Right lung (tissue), 5 donors: ENCODE data around the gene OR52A5. TPM values are rescaled to one million over a fixed set of nuclear protein-coding genes. Genes with fewer than 3 reads are reported as not detected.

Experiments used
- DNase-seq, 2 donors: peaks; one replicate each; pipeline ENCODE4 v3.0.0-alpha.2; 2013
- polyA plus RNA-seq, 5 donors: library from polyadenylated mRNA; unstranded; fragments of 120-200 nt; gene quantifications; one replicate each; pipeline versions ENCODE4 v1.2.1 to v1.2.3, GENCODE V29; 2013; ENCODE audit warnings: inconsistent platforms in 1 of 5, low replicate concordance in 1 of 5; ENCODE audit not compliant: insufficient read length in 5 of 5, insufficient read depth in 1 of 5

OR52A5 gene
- polyA plus RNA-seq, 5 donors: not detected

DNA sequence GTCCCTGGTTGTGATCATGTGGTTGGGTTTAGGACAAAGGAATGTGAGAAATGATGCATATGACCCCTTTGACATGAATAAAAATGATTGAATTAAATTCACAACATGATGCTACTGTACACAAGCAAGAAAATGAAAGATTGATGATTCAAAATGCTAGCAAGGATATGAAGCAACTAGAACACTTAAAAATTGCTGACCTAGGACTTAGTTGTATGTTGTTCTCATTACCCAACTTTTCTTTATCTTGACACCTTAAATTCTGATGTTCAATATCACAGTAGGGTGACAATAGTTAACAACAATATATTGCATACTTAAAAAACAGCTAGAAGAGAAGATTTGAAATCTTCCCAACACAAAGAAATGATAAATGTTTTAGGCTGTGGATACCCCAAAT, 20.6 kb downstream of the OR52A5 start:
- DNase-seq: no peak

DNA sequence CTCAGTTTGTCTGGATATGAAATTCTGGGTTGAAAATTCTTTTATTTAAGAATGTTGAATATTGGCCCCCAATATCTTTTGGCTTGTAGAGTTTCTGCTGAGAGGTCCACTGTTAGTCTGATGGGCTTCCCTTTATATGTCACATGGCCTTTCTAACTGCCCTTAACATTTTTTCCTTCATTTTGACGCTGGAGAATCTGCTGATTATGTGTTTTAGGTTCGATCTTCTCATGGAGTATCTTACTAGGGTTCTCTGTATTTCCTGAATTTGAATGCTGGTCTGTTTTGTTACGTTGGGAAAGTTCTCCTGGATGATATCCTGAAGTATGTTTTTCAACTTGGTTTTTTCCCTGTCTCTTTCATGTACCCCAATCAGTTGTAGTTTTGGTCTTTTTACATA, 22.8 kb downstream of the OR52A5 start:
- DNase-seq: no peak

DNA sequence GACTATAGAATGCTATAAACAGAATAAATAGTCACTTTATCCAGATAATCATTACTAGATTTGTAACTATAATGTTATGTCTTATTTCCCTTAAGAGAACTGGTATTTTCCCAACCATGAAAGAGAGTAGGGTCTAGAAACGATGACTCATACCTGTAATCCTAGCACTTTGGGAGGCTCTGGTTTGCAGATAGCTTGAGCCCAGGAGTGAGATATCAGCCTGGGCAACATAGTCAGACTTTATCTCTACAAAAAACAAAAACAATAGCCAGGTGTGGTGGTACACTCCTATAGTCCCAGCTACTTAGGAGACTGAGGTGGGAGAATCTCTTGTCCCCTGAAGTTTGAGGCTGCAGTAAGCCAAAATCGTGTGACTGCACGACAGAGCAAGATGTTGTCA, 30.9 kb downstream of the OR52A5 start:
- no peak for DNase-seq

DNA sequence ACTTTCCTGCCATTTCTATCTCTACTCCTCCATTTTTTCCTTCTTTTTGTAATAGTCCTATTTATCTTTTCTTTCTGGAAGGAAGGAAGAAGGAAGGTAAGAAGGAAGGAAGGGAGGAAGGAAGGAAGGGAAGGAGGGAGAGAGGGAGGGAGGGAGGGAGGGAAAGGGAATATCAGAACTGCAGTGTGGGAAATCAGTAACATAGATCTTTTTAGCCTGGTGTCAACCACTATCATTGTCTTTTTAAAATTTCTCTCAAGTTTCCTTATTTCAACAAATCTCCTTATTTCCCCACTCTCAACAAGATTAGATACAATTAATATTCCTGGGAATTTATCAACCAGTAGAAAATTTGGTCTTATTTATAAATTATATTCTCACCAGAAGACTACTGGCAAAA, 35.1 kb downstream of the OR52A5 start:
- DNase-seq: no peak

DNA sequence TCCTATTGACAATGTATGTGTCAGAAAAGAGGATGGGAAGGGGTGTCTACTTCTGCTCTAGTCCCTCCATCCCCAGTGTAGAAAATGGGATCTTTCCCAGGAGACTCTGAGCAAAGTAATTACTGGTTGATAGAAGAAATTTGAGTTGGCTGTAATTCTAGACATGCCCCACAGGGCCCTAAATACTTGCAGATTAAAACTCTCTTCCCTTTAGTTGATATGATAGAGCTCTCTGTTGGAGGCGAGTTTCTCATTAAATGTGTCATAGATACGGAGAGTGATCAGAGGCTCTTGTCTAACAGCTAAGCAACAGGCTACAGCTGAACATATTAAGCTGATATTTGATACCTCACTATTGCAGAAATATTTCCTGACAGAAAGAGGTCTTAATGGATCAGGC, 35.9 kb downstream of the OR52A5 start:
- DNase-seq: no peak

DNA sequence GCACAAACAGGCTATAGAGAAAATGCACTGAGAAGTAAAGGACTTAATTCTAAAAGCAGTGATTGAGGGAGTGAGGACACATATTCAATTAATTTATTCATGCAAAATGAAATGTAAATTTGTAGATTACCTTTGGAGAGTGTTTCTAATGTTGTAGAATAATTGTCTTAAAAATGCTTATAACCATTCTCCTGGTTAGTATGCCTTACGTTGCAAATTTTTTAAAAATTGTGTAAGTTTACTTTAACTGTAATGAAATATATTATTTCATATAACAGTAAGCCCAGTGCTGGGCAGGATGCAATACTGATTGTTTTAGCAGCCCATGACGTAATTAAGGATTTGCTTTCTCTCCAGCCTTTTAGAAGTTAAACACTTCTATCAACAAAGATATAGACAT, 42.1 kb downstream of the OR52A5 start:
- no peak for DNase-seq

DNA sequence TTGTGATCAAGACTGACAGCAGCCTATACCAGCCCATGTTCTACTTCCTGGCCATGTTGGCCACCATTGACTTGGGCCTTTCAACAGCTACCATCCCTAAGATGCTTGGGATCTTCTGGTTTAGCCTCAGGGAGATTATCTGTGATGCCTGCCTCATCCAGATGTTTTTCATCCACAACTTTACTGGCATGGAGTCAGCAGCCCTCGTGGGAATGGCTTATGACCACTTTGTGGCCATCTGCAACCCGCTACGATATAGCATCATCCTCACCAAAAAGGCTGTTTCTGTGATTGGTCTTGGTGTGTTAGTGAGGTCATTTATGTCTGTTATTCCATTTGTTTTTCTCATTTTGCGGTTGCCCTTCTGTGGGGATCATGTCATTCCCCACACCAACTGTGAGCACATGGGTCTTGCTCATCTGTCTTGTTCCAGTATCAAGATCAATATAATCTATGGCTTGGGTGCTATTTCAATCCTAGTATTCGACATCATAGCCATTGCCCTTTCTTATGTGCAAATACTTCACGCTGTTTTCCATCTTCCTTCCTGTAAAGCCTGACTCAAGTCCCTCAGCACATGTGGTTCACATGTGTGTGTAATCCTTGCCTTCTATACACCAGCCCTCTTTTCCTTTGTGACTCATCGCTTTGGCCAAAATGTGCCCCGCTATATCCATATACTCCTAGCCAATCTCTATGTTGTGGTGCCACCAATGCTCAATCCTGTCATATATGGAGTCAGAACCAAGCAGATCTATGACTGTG, 45.2 kb downstream of the OR52A5 start:
- DNase-seq: no peak

DNA sequence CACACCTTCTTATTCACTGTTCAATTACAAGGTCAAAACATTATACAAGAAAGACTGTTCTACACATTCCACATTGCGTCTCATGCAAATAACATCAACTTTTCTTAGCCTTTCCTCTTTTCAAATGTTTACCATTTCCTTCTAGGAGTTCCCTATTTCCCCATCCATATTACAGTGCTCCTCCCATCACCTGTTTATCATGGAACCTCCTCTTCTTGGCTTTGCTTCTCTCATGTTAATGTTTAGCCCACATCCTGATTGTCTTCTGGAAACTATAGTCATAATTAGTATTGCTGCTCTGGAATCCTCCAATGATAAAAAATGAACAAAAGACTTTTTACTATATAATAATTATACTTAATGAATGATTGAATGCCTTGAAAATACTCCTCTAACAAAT, 47.5 kb downstream of the OR52A5 start:
- no peak for DNase-seq

DNA sequence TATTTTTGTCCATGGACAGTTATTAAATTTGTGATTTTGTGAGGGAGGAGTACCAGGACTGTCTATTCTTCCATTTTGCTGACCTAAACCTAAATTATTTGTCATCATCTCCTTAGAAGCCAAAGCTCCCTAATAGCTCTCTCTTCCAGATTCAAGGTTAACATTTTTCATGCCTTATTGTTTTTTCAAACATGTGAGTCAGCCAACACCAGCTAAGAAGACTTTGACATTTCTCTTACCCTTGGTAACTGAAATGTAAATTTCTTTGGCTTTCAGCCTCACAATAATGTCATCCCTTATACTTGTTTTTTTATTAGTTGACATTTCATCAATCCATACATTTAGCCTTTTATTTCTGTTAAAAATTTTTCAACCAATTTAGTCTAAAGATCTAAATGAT, 49.6 kb downstream of the OR52A5 start:
- DNase-seq: no peak

DNA sequence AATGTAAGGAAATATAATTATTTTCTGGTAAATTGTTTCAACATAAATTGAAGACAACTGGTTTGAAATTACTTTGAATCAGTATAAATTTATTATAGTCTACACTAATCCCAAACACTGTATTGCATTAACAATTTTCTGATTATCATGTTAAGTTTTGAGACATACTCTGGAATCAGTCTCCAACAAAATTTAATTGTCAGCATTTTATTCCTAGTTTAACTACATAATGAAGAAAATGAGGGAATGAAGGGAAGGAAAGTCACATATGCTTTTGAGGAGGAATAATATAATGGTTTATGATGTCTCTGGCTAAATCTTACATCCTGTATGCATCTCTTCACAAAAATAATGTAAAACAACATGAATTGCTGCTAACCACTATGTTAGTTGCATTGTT, 54.6 kb downstream of the OR52A5 start:
- no peak for DNase-seq

DNA sequence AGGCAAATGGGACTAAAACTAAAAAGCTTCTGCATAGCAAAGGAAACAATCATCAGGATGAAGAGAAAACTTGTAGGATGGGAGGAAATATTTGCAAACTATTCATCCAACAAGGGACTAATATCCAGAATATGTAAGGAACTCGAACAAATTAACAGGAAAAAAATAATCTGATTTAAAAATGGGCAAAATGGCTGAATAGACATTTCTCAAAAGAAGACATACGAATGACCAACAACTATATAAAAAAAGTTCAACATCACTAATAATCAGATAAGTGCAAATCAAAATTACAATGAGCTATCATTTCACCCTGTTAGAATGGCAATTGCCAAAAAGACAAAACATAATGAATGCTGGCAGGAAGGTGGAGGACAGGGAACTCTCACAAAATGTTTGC, 56.8 kb downstream of the OR52A5 start:
- DNase-seq: no peak

Other genes starting within 250 kb of the OR52A5 start
- not detected for gene OR51A7, start 234.6 kb downstream of the OR52A5 start, polyA plus RNA-seq
- not detected for gene OR51G2, start 219.0 kb downstream of the OR52A5 start, polyA plus RNA-seq
- not detected for gene OR51G1, start 214.0 kb downstream of the OR52A5 start, polyA plus RNA-seq
- not detected for gene OR51A4, start 190.8 kb downstream of the OR52A5 start, polyA plus RNA-seq
- not detected for gene OR51A2, start 182.6 kb downstream of the OR52A5 start, polyA plus RNA-seq
- under 1 TPM; 0.01 to 0.04 (median 0.04) TPM for gene OR51L1, start 143.5 kb downstream of the OR52A5 start, polyA plus RNA-seq
- not detected for gene OR52J3, start 91.8 kb downstream of the OR52A5 start, polyA plus RNA-seq
- gene OR52E2, start 78.7 kb downstream of the OR52A5 start, polyA plus RNA-seq: not detected
- not detected for gene OR52E1, start 68.8 kb downstream of the OR52A5 start, polyA plus RNA-seq
- under 1 TPM in 4 of 5 donors, not detected in 1; 0.01 to 0.04 (median 0.03) TPM for gene OR52A1, start 16.4 kb upstream of the OR52A5 start, polyA plus RNA-seq
- not detected for gene OR51V1, start 62.3 kb upstream of the OR52A5 start, polyA plus RNA-seq
- gene HBB, start 88.7 kb upstream of the OR52A5 start, polyA plus RNA-seq: 100 to 1,000 TPM; 224 to 542 (median 306) TPM
- 1 to 10 TPM in 1 of 5 donors, under 1 TPM in 4; 0.53 to 1.7 (median 0.76) TPM for gene HBD, start 96.1 kb upstream of the OR52A5 start, polyA plus RNA-seq
- 1,000 to 10,000 TPM in 2 of 5 donors, 10 to 100 TPM in 2, 1 to 10 TPM in 1; 5.7 to 2,030 (median 15.8) TPM for gene HBG1, start 111.5 kb upstream of the OR52A5 start, polyA plus RNA-seq
- gene HBG2, start 116.4 kb upstream of the OR52A5 start, polyA plus RNA-seq: 1,000 to 10,000 TPM; 2,971 to 7,439 (median 4,881) TPM
- 10 to 100 TPM in 3 of 5 donors, 1 to 10 TPM in 2; 6.2 to 50.3 (median 10.6) TPM for gene HBE1, start 131.6 kb upstream of the OR52A5 start, polyA plus RNA-seq
- gene OR51B4, start 163.6 kb upstream of the OR52A5 start, polyA plus RNA-seq: under 1 TPM; 0.18 to 0.72 (median 0.38) TPM
- gene OR51B2, start 185.9 kb upstream of the OR52A5 start, polyA plus RNA-seq: under 1 TPM in 2 of 5 donors, not detected in 3; 0.16 to 0.32 TPM
- gene OR51B5, start 205.2 kb upstream of the OR52A5 start, polyA plus RNA-seq: 1 to 10 TPM in 1 of 5 donors, under 1 TPM in 4; 0.27 to 1.3 (median 0.53) TPM
- under 1 TPM in 1 of 5 donors, not detected in 4; 0.16 TPM for gene OR51B6, start 213.2 kb upstream of the OR52A5 start, polyA plus RNA-seq
- gene OR51M1, start 245.5 kb upstream of the OR52A5 start, polyA plus RNA-seq: under 1 TPM in 4 of 5 donors, not detected in 1; 0.06 to 0.13 (median 0.10) TPM